Measurements from ENCODE around the gene MRAP.

MRAP gene

DNA sequence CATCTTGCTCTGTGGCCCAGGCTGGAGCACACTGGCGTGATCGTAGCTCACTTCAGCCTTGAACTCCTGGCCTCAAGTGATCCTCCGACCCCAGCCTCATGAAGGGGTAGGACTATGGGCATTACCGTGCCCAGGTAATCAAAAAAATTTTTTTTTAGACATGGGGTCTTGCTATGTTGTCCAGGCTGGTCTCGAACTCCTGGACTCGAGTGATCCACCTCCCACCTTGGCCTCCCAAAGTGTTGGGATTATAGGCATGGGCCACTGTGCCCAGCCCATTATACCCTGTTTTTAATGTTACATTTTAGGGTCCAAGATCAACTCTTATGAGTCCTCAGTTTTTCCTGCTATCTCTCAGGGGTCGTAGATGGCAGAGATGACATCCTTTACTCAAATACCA lies 6.3 kb downstream of the MRAP start:
- Histone ChIP-seq H3K9me2 (replicated peaks; ENCODE audit: control insufficient read depth, low read length) (no peaks in the 10 kb centered on the region), H3K27ac (ENCODE audit: low read depth, low read length) (no peak overlapping the region), H3K4me2 (ENCODE audit: low read length) (no peak overlapping the region), H3K36me3 (ENCODE audit: control insufficient read depth, low read length) (peaks cover 10% of the 10 kb centered on the region; the same call in 1 of the 2 replicates), H3K4me3 (ENCODE audit: low read length) (no peak overlapping the region), H3F3A (ENCODE audit: control insufficient read depth, insufficient read depth) (peaks cover 3% of the 10 kb centered on the region; the same call in 1 of the 2 replicates), H3K79me2 (ENCODE audit: control insufficient read depth, low read length) (no peaks in the 10 kb centered on the region), H3K9me3 (ENCODE audit: control insufficient read depth, insufficient read depth, low read length) (no peaks in the 10 kb centered on the region), H3K27me3 (ENCODE audit: control insufficient read depth, low read length) (no peaks in the 10 kb centered on the region), H4K20me1 (ENCODE audit: control insufficient read depth, insufficient read depth, low read depth, low read length) (no peaks in the 10 kb centered on the region), H3K4me1 (ENCODE audit: control insufficient read depth, low read length) (no peaks in the 10 kb centered on the region)
- TF ChIP-seq EZH2phosphoT487 (IDR thresholded peaks at IDR 0.05; ENCODE audit: borderline replicate concordance, low read length), result no peak
- TF ChIP-seq, protein P1, sequence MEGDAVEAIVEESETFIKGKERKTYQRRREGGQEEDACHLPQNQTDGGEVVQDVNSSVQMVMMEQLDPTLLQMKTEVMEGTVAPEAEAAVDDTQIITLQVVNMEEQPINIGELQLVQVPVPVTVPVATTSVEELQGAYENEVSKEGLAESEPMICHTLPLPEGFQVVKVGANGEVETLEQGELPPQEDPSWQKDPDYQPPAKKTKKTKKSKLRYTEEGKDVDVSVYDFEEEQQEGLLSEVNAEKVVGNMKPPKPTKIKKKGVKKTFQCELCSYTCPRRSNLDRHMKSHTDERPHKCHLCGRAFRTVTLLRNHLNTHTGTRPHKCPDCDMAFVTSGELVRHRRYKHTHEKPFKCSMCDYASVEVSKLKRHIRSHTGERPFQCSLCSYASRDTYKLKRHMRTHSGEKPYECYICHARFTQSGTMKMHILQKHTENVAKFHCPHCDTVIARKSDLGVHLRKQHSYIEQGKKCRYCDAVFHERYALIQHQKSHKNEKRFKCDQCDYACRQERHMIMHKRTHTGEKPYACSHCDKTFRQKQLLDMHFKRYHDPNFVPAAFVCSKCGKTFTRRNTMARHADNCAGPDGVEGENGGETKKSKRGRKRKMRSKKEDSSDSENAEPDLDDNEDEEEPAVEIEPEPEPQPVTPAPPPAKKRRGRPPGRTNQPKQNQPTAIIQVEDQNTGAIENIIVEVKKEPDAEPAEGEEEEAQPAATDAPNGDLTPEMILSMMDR (IDR thresholded peaks at IDR 0.05; ENCODE audit: low read depth, low read length, poor library complexity, severe bottlenecking), result no peak

DNA sequence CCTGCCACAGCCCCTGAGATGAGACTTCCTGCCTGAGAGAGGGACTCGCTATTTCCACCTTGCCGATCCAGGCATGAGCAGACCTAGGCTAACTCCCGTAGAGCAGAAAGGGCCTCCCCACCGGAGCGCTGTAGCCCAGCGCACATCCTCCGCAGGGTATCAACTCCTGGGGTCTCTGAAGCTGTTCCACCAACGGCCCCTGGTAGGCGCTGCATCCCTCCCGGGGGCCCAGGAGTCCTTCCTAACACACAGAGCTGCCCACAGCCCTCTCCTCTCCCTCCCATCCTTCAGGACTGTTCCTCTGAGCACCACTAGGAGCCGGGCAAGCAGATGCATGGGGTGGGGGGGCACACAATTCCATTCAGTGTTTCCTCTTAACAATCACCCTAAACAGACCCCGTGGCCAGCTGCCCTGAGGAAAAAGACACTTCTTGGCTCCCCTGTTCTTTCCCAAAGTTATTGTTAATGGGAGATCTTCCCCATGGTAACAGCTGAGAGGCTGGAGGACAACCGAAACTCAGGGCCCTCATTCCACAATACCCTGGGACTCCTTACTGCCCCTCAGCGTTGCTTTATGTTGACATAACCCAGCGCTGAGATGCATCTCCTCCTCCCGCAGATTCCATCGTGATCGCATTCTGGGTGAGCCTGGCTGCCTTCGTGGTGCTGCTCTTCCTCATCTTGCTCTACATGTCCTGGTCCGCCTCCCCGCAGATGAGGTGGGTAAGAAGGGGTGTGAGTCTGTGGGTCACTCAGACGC lies 7.5 kb downstream of the MRAP start:
- TF ChIP-seq, protein P1 (IDR thresholded peaks at IDR 0.05; ENCODE audit: low read depth, low read length, poor library complexity, severe bottlenecking), result peak; percentile 26
- TF ChIP-seq EZH2phosphoT487 (IDR thresholded peaks at IDR 0.05; ENCODE audit: borderline replicate concordance, low read length), result no peak
- H4K20me1 ChIP-seq (ENCODE audit: control insufficient read depth, insufficient read depth, low read depth, low read length), result no peaks in the 10 kb centered on the region

DNA sequence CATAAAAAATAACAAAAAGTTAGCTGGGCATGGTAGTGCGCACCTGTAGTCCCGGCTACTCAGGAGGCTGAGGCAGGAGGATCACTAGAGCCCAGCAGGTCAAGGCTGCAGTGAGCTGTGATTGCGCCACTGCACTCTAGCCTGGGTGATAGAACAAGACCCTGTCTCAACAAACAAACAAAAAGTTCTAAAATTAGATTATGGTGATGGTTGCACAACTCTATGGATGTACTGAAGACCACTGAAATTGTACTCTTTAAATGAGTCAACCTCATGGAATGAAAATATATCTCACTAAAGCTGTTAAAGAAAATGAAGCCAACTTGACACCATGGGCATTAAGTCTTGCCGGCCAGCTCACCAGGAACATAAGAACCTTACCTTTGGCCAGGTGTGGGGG lies 9.1 kb downstream of the MRAP start:
- Histone ChIP-seq H4K20me1 (ENCODE audit: control insufficient read depth, insufficient read depth, low read depth, low read length) (no peaks in the 10 kb centered on the region), H3K36me3 (ENCODE audit: control insufficient read depth, low read length) (peaks cover 15% of the 10 kb centered on the region), H3K79me2 (ENCODE audit: control insufficient read depth, low read length) (no peaks in the 10 kb centered on the region), H3K9me2 (replicated peaks; ENCODE audit: control insufficient read depth, low read length) (no peaks in the 10 kb centered on the region), H3K4me2 (ENCODE audit: low read length) (no peak overlapping the region), H3K9me3 (ENCODE audit: control insufficient read depth, insufficient read depth, low read length) (no peaks in the 10 kb centered on the region), H3K4me3 (ENCODE audit: low read length) (no peak overlapping the region), H3F3A (ENCODE audit: control insufficient read depth, insufficient read depth) (no peaks in the 10 kb centered on the region), H3K27me3 (ENCODE audit: control insufficient read depth, low read length) (no peaks in the 10 kb centered on the region), H3K27ac (ENCODE audit: low read depth, low read length) (no peak overlapping the region), H3K4me1 (ENCODE audit: control insufficient read depth, low read length) (no peaks in the 10 kb centered on the region)
- TF ChIP-seq EZH2phosphoT487 (IDR thresholded peaks at IDR 0.05; ENCODE audit: borderline replicate concordance, low read length), result no peak
- TF ChIP-seq, protein P1 (IDR thresholded peaks at IDR 0.05; ENCODE audit: low read depth, low read length, poor library complexity, severe bottlenecking), result no peak

More for the DNA sequence above, 7.5 kb downstream of the MRAP start:
- H3K4me1 ChIP-seq (ENCODE audit: control insufficient read depth, low read length), result no peaks in the 10 kb centered on the region
- peaks cover 6% of the 10 kb centered on the region; the same call in 1 of the 2 replicates for H3K36me3 ChIP-seq (ENCODE audit: control insufficient read depth, low read length)
- no peaks in the 10 kb centered on the region for H3K9me2 ChIP-seq (replicated peaks; ENCODE audit: control insufficient read depth, low read length)
- no peaks in the 10 kb centered on the region for H3K9me3 ChIP-seq (ENCODE audit: control insufficient read depth, insufficient read depth, low read length)
- H3K27ac ChIP-seq (ENCODE audit: low read depth, low read length), result no peak overlapping the region
- H3K4me3 ChIP-seq (ENCODE audit: low read length), result no peak overlapping the region
- H3K4me2 ChIP-seq (ENCODE audit: low read length), result no peak overlapping the region
- H3K27me3 ChIP-seq (ENCODE audit: control insufficient read depth, low read length), result no peaks in the 10 kb centered on the region
- peaks cover 3% of the 10 kb centered on the region; the same call in 1 of the 2 replicates for H3F3A ChIP-seq (ENCODE audit: control insufficient read depth, insufficient read depth)
- H3K79me2 ChIP-seq (ENCODE audit: control insufficient read depth, low read length), result no peaks in the 10 kb centered on the region
